ENCODE results near the gene CADPS2.

The CADPS2 gene

GRCh38 chr7:122886357-122887081 lies at the start of gene CADPS2:
CADPS2 (minus strand) TSS chr7:122886460; CDS start chr7:122886337, 123 bp downstream.
- Histone ChIP-seq H3K27me3 (no peaks in the 10 kb centered on the region), H3K4me3 (no peak within 1 kb of the TSS), H4K20me1 (no peaks in the 10 kb centered on the region), H3K9me3 (peaks cover 17% of the 10 kb centered on the region), H3K4me1 (no peaks in the 10 kb centered on the region), H3K9ac (no peak within 1 kb of the TSS), H3K4me2 (no peak within 1 kb of the TSS), H3K27ac (no peak within 1 kb of the TSS), H3K36me3 (no peaks in the 10 kb centered on the region)
- no peak for TF ChIP-seq Cebpa-rat (IDR thresholded peaks at IDR 0.05)

DNA sequence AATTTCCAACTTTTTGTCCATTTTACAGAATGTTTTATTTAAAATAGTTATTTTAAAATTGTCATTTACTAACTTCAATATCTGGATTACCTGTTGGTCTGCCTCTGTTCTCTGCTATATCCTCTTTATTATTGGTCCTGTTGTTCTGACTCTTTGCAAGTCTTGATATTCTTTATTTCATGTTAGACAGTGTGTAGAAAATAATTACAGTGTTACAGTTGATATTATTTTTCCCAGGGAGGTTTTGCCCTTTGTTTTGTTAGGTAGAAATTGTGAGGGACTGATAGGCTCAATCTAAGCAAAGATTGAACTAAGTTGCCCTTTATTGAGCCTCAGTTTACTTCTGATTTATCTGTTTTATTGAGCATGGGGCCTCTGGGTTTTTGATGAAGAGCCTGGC lies 49.4 kb upstream of the CADPS2 start:
- H3K9ac ChIP-seq, result no peak overlapping the region
- no peaks in the 10 kb centered on the region for H4K20me1 ChIP-seq
- H3K4me2 ChIP-seq, result no peak overlapping the region
- TF ChIP-seq Cebpa-rat (IDR thresholded peaks at IDR 0.05), result no peak
- H3K27ac ChIP-seq, result no peak overlapping the region
- no peaks in the 10 kb centered on the region for H3K27me3 ChIP-seq
- no peaks in the 10 kb centered on the region for H3K9me3 ChIP-seq
- H3K36me3 ChIP-seq, result no peaks in the 10 kb centered on the region
- no peaks in the 10 kb centered on the region for H3K4me1 ChIP-seq
- no peak overlapping the region for H3K4me3 ChIP-seq

- H4K20me1 ChIP-seq, result no peaks in the 10 kb centered on the region
- H3K27me3 ChIP-seq, result no peaks in the 10 kb centered on the region
- H3K27ac ChIP-seq, result no peak overlapping the region
- H3K4me1 ChIP-seq, result no peaks in the 10 kb centered on the region
- no peak for TF ChIP-seq Cebpa-rat (IDR thresholded peaks at IDR 0.05)
- H3K36me3 ChIP-seq, result no peaks in the 10 kb centered on the region
- H3K4me2 ChIP-seq, result no peak overlapping the region
- no peaks in the 10 kb centered on the region for H3K9me3 ChIP-seq
- H3K4me3 ChIP-seq, result no peak overlapping the region
- no peak overlapping the region for H3K9ac ChIP-seq
Measured at GRCh38 chr7:122919643-122920181, 33.5 kb upstream of the CADPS2 start.

DNA sequence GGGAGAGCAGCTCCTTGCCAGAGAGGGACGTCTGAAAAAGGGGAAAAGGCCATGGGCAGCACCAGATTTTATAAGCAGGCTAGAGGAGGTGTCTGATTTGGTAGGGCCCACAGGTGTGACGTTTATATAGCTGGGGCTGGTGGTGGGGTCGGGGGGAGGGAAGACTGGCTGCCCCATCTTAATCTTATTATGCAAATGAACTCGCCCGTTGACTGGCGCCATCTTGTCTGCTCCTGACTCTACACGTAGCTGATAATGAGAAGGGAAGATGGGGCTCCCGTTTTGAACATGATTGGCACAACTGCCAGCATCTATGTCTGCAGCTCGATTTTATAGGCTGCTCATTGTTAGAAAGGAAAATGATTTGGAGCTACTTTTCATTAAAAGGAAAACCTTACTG lies 28.6 kb upstream of the CADPS2 start:
- Histone ChIP-seq H3K27ac (no peak overlapping the region), H4K20me1 (no peaks in the 10 kb centered on the region), H3K4me1 (no peaks in the 10 kb centered on the region), H3K27me3 (no peaks in the 10 kb centered on the region), H3K9me3 (no peaks in the 10 kb centered on the region), H3K9ac (no peak overlapping the region), H3K4me3 (no peak overlapping the region), H3K4me2 (no peak overlapping the region), H3K36me3 (no peaks in the 10 kb centered on the region)
- TF ChIP-seq Cebpa-rat (IDR thresholded peaks at IDR 0.05), result no peak

DNA sequence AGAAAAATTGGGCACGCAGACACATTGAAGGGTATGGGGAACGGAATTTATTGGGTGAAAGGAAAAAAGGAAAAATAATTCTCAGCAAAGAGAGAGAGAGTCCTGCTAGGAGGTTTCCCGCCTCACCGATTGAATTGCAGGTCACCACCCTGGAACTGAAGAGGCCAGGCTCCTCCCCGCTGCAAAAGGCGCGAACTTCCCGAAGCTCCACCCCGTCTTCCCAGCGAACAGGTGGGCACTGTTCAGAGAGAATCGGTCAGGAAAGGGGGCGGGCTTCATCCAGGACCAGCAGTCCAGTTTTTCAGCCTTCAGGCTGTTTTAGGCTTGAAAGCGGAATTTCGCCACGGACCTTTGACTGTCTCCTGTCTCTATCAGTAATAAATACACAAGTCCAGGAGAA lies 27.3 kb upstream of the CADPS2 start:
- Histone ChIP-seq H3K36me3 (no peaks in the 10 kb centered on the region), H3K27me3 (no peaks in the 10 kb centered on the region), H3K4me2 (no peak overlapping the region), H3K27ac (no peak overlapping the region), H3K4me1 (no peaks in the 10 kb centered on the region), H3K9ac (no peak overlapping the region), H3K9me3 (no peaks in the 10 kb centered on the region), H4K20me1 (no peaks in the 10 kb centered on the region), H3K4me3 (no peak overlapping the region)
- no peak for TF ChIP-seq Cebpa-rat (IDR thresholded peaks at IDR 0.05)

DNA sequence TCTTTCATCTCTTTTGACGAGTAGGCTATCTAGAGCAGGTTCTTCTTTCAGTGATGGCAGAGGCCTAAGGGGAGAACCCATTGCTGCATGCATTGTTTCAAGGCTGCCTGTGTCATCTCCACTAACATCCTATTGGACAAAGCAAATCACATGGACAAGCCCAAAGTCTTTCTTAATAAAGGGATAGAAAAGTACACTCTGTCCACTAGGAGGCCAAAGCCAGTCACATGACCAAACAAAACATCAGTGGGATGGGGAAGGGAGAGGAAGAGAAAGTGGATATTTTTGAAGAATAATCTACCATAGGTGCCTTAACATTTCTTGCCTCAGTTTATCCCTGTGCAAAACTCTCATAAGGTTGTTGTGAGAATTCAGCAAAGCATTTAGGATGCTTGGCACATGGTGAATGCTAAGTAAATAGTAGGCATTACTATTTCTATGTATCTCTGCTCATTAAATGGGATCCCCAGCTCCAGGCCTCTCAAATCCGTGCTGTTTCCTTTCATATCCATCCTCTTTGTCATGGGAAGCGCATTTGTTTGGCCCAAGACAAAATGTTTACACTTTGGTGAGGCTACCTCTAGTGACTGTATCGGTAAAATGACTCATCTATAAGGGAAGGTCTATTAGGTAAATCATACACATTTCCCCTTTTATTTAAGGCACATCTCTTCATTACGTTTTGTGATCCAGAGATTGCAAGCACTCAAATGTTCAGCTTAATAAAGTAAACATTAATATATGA lies 16.7 kb upstream of the CADPS2 start:
- Histone ChIP-seq H3K9ac (no peak overlapping the region), H3K4me2 (no peak overlapping the region), H3K27ac (no peak overlapping the region), H3K4me3 (no peak overlapping the region), H3K4me1 (no peaks in the 10 kb centered on the region), H3K36me3 (no peaks in the 10 kb centered on the region), H3K27me3 (no peaks in the 10 kb centered on the region), H4K20me1 (no peaks in the 10 kb centered on the region), H3K9me3 (no peaks in the 10 kb centered on the region)
- no peak for TF ChIP-seq Cebpa-rat (IDR thresholded peaks at IDR 0.05)

DNA sequence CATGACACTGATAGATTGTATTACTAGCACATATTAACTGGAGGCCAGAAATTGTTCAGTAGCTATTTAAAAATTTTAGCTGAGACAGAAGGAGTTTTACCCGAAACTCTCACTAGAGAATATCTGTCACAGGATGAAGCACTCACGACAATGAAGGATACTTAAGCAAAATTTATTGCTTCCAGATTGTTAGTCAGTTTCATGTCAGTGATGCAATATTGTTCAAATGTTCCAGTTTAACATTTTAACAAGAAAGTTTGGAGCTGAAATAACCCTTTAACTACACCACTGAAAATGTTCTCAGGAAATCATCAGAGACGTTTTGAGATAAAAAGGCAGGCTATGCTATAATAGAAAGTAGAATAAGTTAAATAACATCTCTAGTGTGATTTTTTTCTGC lies 15.0 kb upstream of the CADPS2 start:
- H3K27me3 ChIP-seq, result no peaks in the 10 kb centered on the region
- no peaks in the 10 kb centered on the region for H3K36me3 ChIP-seq
- H3K9ac ChIP-seq, result no peak overlapping the region
- H3K4me3 ChIP-seq, result no peak overlapping the region
- no peak for TF ChIP-seq Cebpa-rat (IDR thresholded peaks at IDR 0.05)
- H3K27ac ChIP-seq, result no peak overlapping the region
- no peaks in the 10 kb centered on the region for H3K4me1 ChIP-seq
- H3K4me2 ChIP-seq, result no peak overlapping the region
- H3K9me3 ChIP-seq, result no peaks in the 10 kb centered on the region
- no peaks in the 10 kb centered on the region for H4K20me1 ChIP-seq

GRCh38 chr7:122896509-122896908 lies 10.2 kb upstream of the CADPS2 start:
- Histone ChIP-seq H3K4me1 (no peaks in the 10 kb centered on the region), H3K27me3 (no peaks in the 10 kb centered on the region), H3K4me3 (no peak overlapping the region), H3K27ac (no peak overlapping the region), H3K9ac (no peak overlapping the region), H3K36me3 (no peaks in the 10 kb centered on the region), H4K20me1 (no peaks in the 10 kb centered on the region), H3K4me2 (no peak overlapping the region), H3K9me3 (no peaks in the 10 kb centered on the region)
- no peak for TF ChIP-seq Cebpa-rat (IDR thresholded peaks at IDR 0.05)

DNA sequence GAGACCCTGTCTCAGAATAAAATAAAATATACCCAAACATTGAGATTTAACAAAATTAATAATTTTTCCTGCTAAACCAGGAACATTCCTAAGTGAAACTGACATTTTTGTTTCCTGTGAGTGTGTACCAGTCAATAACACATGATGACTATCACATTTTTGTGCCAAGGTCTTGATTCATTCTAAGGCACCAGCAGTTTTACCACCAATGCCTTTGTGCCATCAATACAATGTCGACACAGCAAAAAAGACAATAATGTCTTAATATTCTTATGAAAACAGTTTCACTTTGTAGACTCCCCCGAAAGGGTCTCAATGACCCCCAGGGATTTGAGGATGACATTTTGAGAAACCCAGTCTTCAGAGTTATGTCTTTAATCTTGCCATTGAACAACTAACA lies 7.2 kb upstream of the CADPS2 start:
- Histone ChIP-seq H3K4me1 (no peaks in the 10 kb centered on the region), H3K4me3 (no peak overlapping the region), H3K27me3 (no peaks in the 10 kb centered on the region), H3K9ac (no peak overlapping the region), H3K4me2 (no peak overlapping the region), H4K20me1 (no peaks in the 10 kb centered on the region), H3K27ac (no peak overlapping the region), H3K9me3 (no peaks in the 10 kb centered on the region), H3K36me3 (no peaks in the 10 kb centered on the region)
- no peak for TF ChIP-seq Cebpa-rat (IDR thresholded peaks at IDR 0.05)

DNA sequence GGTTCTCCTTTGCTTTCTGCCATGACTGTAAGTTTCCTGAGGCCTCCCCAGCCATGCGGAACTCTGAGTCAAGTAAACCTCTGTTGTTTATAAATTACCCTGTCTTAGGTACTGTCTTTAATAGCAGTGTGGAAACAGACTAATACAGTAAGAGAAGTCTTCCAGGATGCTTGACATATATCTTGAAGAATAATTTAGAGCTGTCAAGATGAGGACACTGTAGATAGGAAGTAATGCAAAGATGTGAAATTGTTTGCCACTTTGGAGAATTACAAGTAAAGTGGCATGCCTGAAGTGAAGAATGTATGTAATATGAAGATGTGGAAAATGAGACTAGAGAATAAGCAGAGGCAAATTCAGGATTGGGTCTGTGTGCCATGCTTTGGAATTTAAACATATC lies 2.9 kb upstream of the CADPS2 start:
- H4K20me1 ChIP-seq, result no peaks in the 10 kb centered on the region
- no peak overlapping the region for H3K9ac ChIP-seq
- H3K4me2 ChIP-seq, result no peak overlapping the region
- no peak overlapping the region for H3K27ac ChIP-seq
- no peaks in the 10 kb centered on the region for H3K36me3 ChIP-seq
- H3K4me1 ChIP-seq, result no peaks in the 10 kb centered on the region
- no peak overlapping the region for H3K4me3 ChIP-seq
- H3K9me3 ChIP-seq, result peaks cover 17% of the 10 kb centered on the region
- TF ChIP-seq Cebpa-rat (IDR thresholded peaks at IDR 0.05), result no peak
- H3K27me3 ChIP-seq, result no peaks in the 10 kb centered on the region
